H1 (cell line): Measurements from ENCODE around the gene C4B. TPM values are rescaled to one million over a fixed set of nuclear protein-coding genes. Genes with fewer than 3 reads are reported as not detected.

ENCODE experiments used
- CTCF ChIA-PET: fragments of 300-600 bp; sonication (Branson Sonifier 250); formaldehyde crosslinking; loops from one replicate; lab custom pipeline; 2021; ENCODE audit not compliant: partially characterized antibody; lab: Charles Lee
- POLR2A ChIA-PET: fragments of 300-600 bp; sonication (Branson Sonifier 250); formaldehyde crosslinking; loops from one replicate; lab custom pipeline; 2021; ENCODE audit warnings: inconsistent platforms; ENCODE audit not compliant: partially characterized antibody; lab: Charles Lee
- DNase-seq, 2 experiments: peaks; one replicate each; pipeline versions ENCODE4 v3.0.0 to v3.0.0-alpha.2; 2010 to 2022; ENCODE audit warnings: low spot score in 2 of 2, low read depth in 1 of 2, mixed read lengths in 1 of 2
- FAIRE-seq: peaks from 2 replicates; lab custom pipeline; 2011; peaks lifted over from hg19 to GRCh38; lab: Jason Lieb, UNC
- H2AFZ ChIP-seq: 2 replicates; pipeline ENCODE4 v1.8.1; 2012; ENCODE audit warnings: low read length, inconsistent platforms
- H2AK5ac ChIP-seq: 2 replicates; pipeline ENCODE4 v1.6.1; 2013; ENCODE audit warnings: low read depth, low read length
- H2BK120ac ChIP-seq: replicated peaks from 2 replicates; pipeline ENCODE3; 2013; ENCODE audit warnings: low read depth, low read length, inconsistent platforms
- H2BK12ac ChIP-seq: 2 replicates; pipeline ENCODE4 v1.6.1; 2013; ENCODE audit warnings: low read depth, low read length
- H2BK15ac ChIP-seq: 2 replicates; pipeline ENCODE4 v1.6.1; 2013; ENCODE audit warnings: low read length
- H2BK20ac ChIP-seq: 2 replicates; pipeline ENCODE4 v1.6.1; 2013; ENCODE audit warnings: low read length
- H2BK5ac ChIP-seq: 2 replicates; pipeline ENCODE4 v1.6.1; 2013; ENCODE audit warnings: low read depth, low read length
- H3K14ac ChIP-seq: 2 replicates; pipeline ENCODE4 v1.6.1; 2013; ENCODE audit warnings: inconsistent platforms; ENCODE audit not compliant: insufficient read length
- H3K18ac ChIP-seq: 2 replicates; pipeline ENCODE4 v1.6.1; 2013; ENCODE audit warnings: low read length; ENCODE audit errors: extremely low read depth
- H3K23ac ChIP-seq: 2 replicates; pipeline ENCODE4 v1.6.1; 2013; ENCODE audit warnings: inconsistent platforms; ENCODE audit not compliant: insufficient read length
- H3K23me2 ChIP-seq: 2 replicates; pipeline ENCODE4 v1.6.1; 2013; ENCODE audit warnings: low read depth, low read length
- H3K27ac ChIP-seq: 2 replicates; pipeline ENCODE4 v1.6.1; 2011; ENCODE audit warnings: low read depth, low read length, inconsistent platforms
- H3K27me3 ChIP-seq, 4 experiments: replicated peaks in 1 of 4; 1 replicate in 1 of 4; 2 replicates in 3 of 4; pipeline versions ENCODE4 v1.6.1 to v1.8.1; 2011 to 2013; ENCODE audit warnings: low read length in 3 of 4, mild to moderate bottlenecking in 3 of 4, inconsistent platforms in 2 of 4, mixed read lengths in 2 of 4, moderate library complexity in 1 of 4; ENCODE audit not compliant: control insufficient read depth in 3 of 4, insufficient read depth in 3 of 4; ENCODE audit errors: extremely low read depth in 1 of 4
- H3K36me3 ChIP-seq, 4 experiments: 2 replicates each; pipeline versions ENCODE4 v1.6.1 to v1.8.1; 2011 to 2013; ENCODE audit warnings: mild to moderate bottlenecking in 4 of 4, low read length in 3 of 4, moderate library complexity in 2 of 4, control low read depth in 1 of 4, inconsistent platforms in 1 of 4; ENCODE audit not compliant: insufficient read depth in 4 of 4, control insufficient read depth in 2 of 4
- H3K4ac ChIP-seq: replicated peaks from 2 replicates; pipeline ENCODE3; 2013; ENCODE audit warnings: low read length, low read depth, mixed read lengths, inconsistent platforms; ENCODE audit not compliant: insufficient read length
- H3K4me1 ChIP-seq, 4 experiments: replicated peaks in 1 of 4; 1 replicate in 1 of 4; 2 replicates in 3 of 4; pipeline versions ENCODE4 v1.6.1 to v1.8.1; 2011 to 2013; ENCODE audit warnings: low read length in 3 of 4, inconsistent platforms in 2 of 4, mixed read lengths in 1 of 4; ENCODE audit not compliant: insufficient read depth in 4 of 4, control insufficient read depth in 3 of 4
- H3K4me2 ChIP-seq, 2 experiments: 2 replicates each; pipeline versions ENCODE4 v1.6.1 to v1.8.1; 2011 to 2013; ENCODE audit warnings: low read depth in 2 of 2, low read length in 2 of 2, control low read depth in 1 of 2, inconsistent platforms in 1 of 2, mild to moderate bottlenecking in 1 of 2; ENCODE audit not compliant: insufficient read depth in 1 of 2
- H3K4me3 ChIP-seq, 4 experiments: fragments of 200-600, 300-600 bp in 1 of 4; sonication (generic), shearing (Covaris generic), sonication (Bioruptor Twin) in 1 of 4; 2 replicates each; pipeline versions ENCODE4 v1.5.1 to v1.8.1; 2011 to 2016; ENCODE audit warnings: low read length in 4 of 4, low read depth in 3 of 4, control low read depth in 2 of 4, inconsistent platforms in 2 of 4, mild to moderate bottlenecking in 2 of 4, mixed read lengths in 1 of 4, moderate library complexity in 1 of 4; ENCODE audit not compliant: insufficient read depth in 2 of 4; ENCODE audit errors: extremely low read depth in 1 of 4
- H3K56ac ChIP-seq: replicated peaks from 2 replicates; pipeline ENCODE3; 2013; ENCODE audit warnings: low read depth, mild to moderate bottlenecking, mixed read lengths, low read length, inconsistent platforms; ENCODE audit not compliant: insufficient read length
- H3K79me1 ChIP-seq: 2 replicates; pipeline ENCODE4 v1.6.1; 2013; ENCODE audit warnings: low read depth, low read length, control low read depth
- H3K79me2 ChIP-seq, 2 experiments: 2 replicates each; pipeline versions ENCODE4 v1.6.1 to v1.8.1; 2012 to 2013; ENCODE audit warnings: low read length in 2 of 2, mild to moderate bottlenecking in 2 of 2, inconsistent platforms in 1 of 2; ENCODE audit not compliant: insufficient read depth in 2 of 2, control insufficient read depth in 1 of 2
- H3K9ac ChIP-seq, 4 experiments: replicated peaks in 1 of 4; 1 replicate in 1 of 4; 2 replicates in 3 of 4; pipeline versions ENCODE4 v1.6.1 to v1.8.1; 2011 to 2013; ENCODE audit warnings: low read depth in 3 of 4, low read length in 3 of 4, control low read depth in 2 of 4, mild to moderate bottlenecking in 2 of 4, moderate library complexity in 2 of 4, inconsistent platforms in 1 of 4; ENCODE audit errors: extremely low read depth in 1 of 4
- H3K9me3 ChIP-seq, 2 experiments: 2 replicates each; pipeline versions ENCODE4 v1.6.1 to v1.8.1; 2012 to 2013; ENCODE audit warnings: mild to moderate bottlenecking in 2 of 2, moderate library complexity in 2 of 2, control low read depth in 1 of 2, inconsistent platforms in 1 of 2, low read depth in 1 of 2, low read length in 1 of 2, mixed read lengths in 1 of 2; ENCODE audit not compliant: insufficient read depth in 2 of 2
- H4K20me1 ChIP-seq, 2 experiments: replicated peaks in 1 of 2; 2 replicates each; pipeline versions ENCODE3 to v1.8.1; 2011 to 2013; ENCODE audit warnings: inconsistent platforms in 2 of 2, low read length in 2 of 2, mild to moderate bottlenecking in 1 of 2; ENCODE audit not compliant: insufficient read depth in 2 of 2, control insufficient read depth in 1 of 2
- H4K5ac ChIP-seq: 2 replicates; pipeline ENCODE4 v1.6.1; 2013; ENCODE audit warnings: low read length, low read depth, mixed read lengths, inconsistent platforms; ENCODE audit not compliant: insufficient read length
- H4K8ac ChIP-seq: 2 replicates; pipeline ENCODE4 v1.8.0; 2013; ENCODE audit warnings: mild to moderate bottlenecking, moderate library complexity, low read length, inconsistent platforms; ENCODE audit not compliant: insufficient read depth; ENCODE audit errors: extremely low read depth
- H4K91ac ChIP-seq: replicated peaks from 2 replicates; pipeline ENCODE3; 2013; ENCODE audit warnings: low read length, mixed read lengths, inconsistent platforms; ENCODE audit not compliant: insufficient read length
- CHD2 ChIP-seq: IDR thresholded peaks from 2 replicates; pipeline ENCODE4 v1.6.1; 2012; ENCODE audit warnings: low read length, improper control_type of control experiment
- GTF2F1 ChIP-seq: IDR thresholded peaks from 2 replicates; pipeline ENCODE4 v1.6.1; 2012; ENCODE audit warnings: low read depth, low read length, improper control_type of control experiment, borderline replicate concordance
- KDM4A ChIP-seq: IDR thresholded peaks from one replicate; pipeline ENCODE4 v1.7.1; 2012; ENCODE audit warnings: low read depth, mild to moderate bottlenecking, moderate library complexity, low read length, inconsistent platforms; ENCODE audit not compliant: severe bottlenecking
- MAFK ChIP-seq: IDR thresholded peaks from 2 replicates; pipeline ENCODE4 v1.6.1; 2012; ENCODE audit warnings: low read depth, mild to moderate bottlenecking, improper control_type of control experiment, low read length
- POLR2AphosphoS5 ChIP-seq: IDR thresholded peaks from 2 replicates; pipeline ENCODE4 v1.6.1; 2011; ENCODE audit warnings: low read depth, low read length
- RNF2 ChIP-seq: fragments of 200-900, 300-1000 bp; sonication (generic); IDR thresholded peaks from 2 replicates; pipeline ENCODE4 v1.7.1; 2016; ENCODE audit warnings: borderline replicate concordance, low read depth, mild to moderate bottlenecking, antibody characterized with exemption, low read length; ENCODE audit not compliant: poor library complexity, severe bottlenecking; ENCODE audit errors: missing control alignments
- WGBS, 2 experiments: shearing (Covaris generic) in 1 of 2; methylation state at CpG; one replicate each; pipeline versions ENCODE4 v1.1.6 to v1.1.7; 2013 to 2015; ENCODE audit warnings: low lambda C conversion rate in 2 of 2, mixed read lengths in 2 of 2, inconsistent platforms in 1 of 2, low coverage in 1 of 2, missing lambda C conversion rate in 1 of 2; ENCODE audit not compliant: insufficient replicate concordance in 2 of 2, insufficient coverage in 1 of 2, insufficient read length in 1 of 2; ENCODE audit errors: extremely low coverage in 1 of 2, missing lambda C conversion rate in 1 of 2; 5-methylcytosine and 5-hydroxymethylcytosine counted together
- polyA plus RNA-seq, 7 experiments: library from polyadenylated mRNA; depleted of rRNA in 3 of 7; stranded (reverse) in 5 of 7; unstranded in 2 of 7; fragments of >200 nt in 5 of 7; fragments of 200-250 nt in 2 of 7; gene quantifications; 1 replicate in 5 of 7; 2 replicates in 1 of 7; 4 replicates in 1 of 7; pipeline versions ENCODE4 v1.2.1 to v1.2.3, GENCODE V29; 2011 to 2013; ENCODE audit warnings: missing spikeins in 2 of 7, mixed read lengths in 2 of 7
- total RNA-seq: library from RNA; stranded (reverse); fragmentation: NEBNext Ultra II Directional; extraction: Animal tissue kit (Norgen Biotek cat#: 25700); gene quantifications from 2 replicates; pipeline ENCODE4 v1.2.1, GENCODE V29; 2021
- TF ChIP-seq, protein P1 (sequence below): IDR thresholded peaks from 2 replicates; pipeline ENCODE4 v1.6.1; 2012; ENCODE audit warnings: inconsistent platforms

C4B gene
- total and polyA plus RNA-seq, 2 of the 8 experiments (the other 6 are each of a cell fraction or from before 2014, with no cell fraction given) = 0.74 to 3.5 TPM

- Histone ChIP-seq H3K36me3 (peaks cover 10 to 39% (median 26%) of the 10 kb centered on the region in 4 experiments; a peak in 7 of 8 replicates), H3K79me1 (peaks cover 4% of the 10 kb centered on the region; the same call in 1 of the 2 replicates), H3K23me2 (peaks cover 13% of the 10 kb centered on the region), H2AK5ac (no peak overlapping the region), H4K20me1 (peaks cover 0 to 3% of the 10 kb centered on the region in 2 experiments), H2BK12ac (no peak overlapping the region), H3K56ac (no peak overlapping the region), H3K79me2 (peaks cover 0 to 11% of the 10 kb centered on the region in 2 experiments; a peak in 1 of 4 replicates), H2BK20ac (no peak overlapping the region), H3K18ac (no peak overlapping the region), H2BK120ac (no peak overlapping the region), H3K4me2 (peak overlapping the region; percentile 91 to 100; a peak in 1 of 4 replicates), H2BK5ac (peak overlapping the region; percentile 88; the same call in 1 of the 2 replicates), H3K23ac (no peak overlapping the region), H2BK15ac (no peak overlapping the region), H3K27ac (no peak overlapping the region), H2AFZ (no peak overlapping the region), H4K91ac (no peak overlapping the region), H3K9me3 (no peaks in the 10 kb centered on the region), H3K4ac (no peak overlapping the region), H3K4me1 (peaks cover 0 to 9% (median 5%) of the 10 kb centered on the region in 4 experiments; a peak in 5 of 7 replicates), H3K27me3 (no peaks in the 10 kb centered on the region; a peak in 1 of 7 replicates), H3K14ac (no peak overlapping the region), H3K9ac (no peak overlapping the region), H3K4me3 (peak overlapping the region in 1 of 4 experiments; percentile 81; a peak in 1 of 8 replicates), H4K8ac (no peak overlapping the region), H4K5ac (no peak overlapping the region)
- CTCF ChIA-PET = interaction anchor here (0.9 to 10.2 kb wide), 5 partner anchors 9 to 419 kb away, joined by 3 to 84 read pairs (median 4); no protein-coding TSS in a partner anchor
- WGBS, 2 experiments = 88% methylated on average over 14 of the region's 18 CpGs; no CpG with 5 or more reads in 1 of the 2 experiments
- DNase-seq (no peak), FAIRE-seq (no peak)
- POLR2A ChIA-PET = interaction anchor here (0.7 to 15.3 kb wide), 13 partner anchors 15 to 297 kb away, joined by 3 to 279 read pairs (median 7); partner anchors contain the start of genes CFB, EHMT2, FKBPL and NELFE
- TF ChIP-seq MAFK (no peak), CHD2 (no peak), RNF2 (no peak), POLR2AphosphoS5 (no peak), GTF2F1 (no peak), KDM4A (no peak)
- TF ChIP-seq, protein P1, sequence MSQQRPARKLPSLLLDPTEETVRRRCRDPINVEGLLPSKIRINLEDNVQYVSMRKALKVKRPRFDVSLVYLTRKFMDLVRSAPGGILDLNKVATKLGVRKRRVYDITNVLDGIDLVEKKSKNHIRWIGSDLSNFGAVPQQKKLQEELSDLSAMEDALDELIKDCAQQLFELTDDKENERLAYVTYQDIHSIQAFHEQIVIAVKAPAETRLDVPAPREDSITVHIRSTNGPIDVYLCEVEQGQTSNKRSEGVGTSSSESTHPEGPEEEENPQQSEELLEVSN = no peak
Observed at GRCh38 chr6:31970604-31971271, 43.9 kb upstream of the C4B start.
